ENCODE measurements around the gene SRSF4.

DNA sequence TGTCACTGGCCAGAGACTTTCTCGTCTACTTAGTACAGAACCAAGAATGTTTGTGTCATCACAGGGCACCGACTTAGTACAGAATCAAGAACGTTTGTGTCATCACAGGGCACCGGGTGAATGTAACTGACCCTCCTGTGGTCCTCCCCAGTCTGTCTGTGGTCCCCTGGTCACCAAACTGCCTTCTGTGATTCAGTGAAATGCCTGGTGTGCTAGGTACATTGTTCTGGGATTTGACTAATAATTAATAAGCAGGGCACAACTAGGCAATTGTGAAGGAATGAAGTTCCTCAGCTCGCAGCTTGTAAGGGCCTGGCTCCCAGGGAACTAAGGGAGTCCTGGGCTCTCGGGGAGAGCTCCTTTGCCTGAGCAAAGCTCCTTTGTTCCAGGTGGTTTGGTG, 41.8 kb upstream of the SRSF4 start:
- TF ChIP-seq SIN3A (IDR thresholded peaks at IDR 0.05; ENCODE audit: borderline replicate concordance, low read depth, low read length) (no peak), MXI1 (IDR thresholded peaks at IDR 0.05; ENCODE audit: low read depth, low read length) (no peak), CHD2 (IDR thresholded peaks at IDR 0.05; ENCODE audit: low read length, partially characterized antibody) (no peak), FOXM1 (IDR thresholded peaks at IDR 0.05; ENCODE audit: low read depth) (no peak), RCOR1 (IDR thresholded peaks at IDR 0.05; ENCODE audit: low read length) (no peak), GABPA (IDR thresholded peaks at IDR 0.05; ENCODE audit: low read depth) (no peak)
- TF ChIP-seq, protein P1, sequence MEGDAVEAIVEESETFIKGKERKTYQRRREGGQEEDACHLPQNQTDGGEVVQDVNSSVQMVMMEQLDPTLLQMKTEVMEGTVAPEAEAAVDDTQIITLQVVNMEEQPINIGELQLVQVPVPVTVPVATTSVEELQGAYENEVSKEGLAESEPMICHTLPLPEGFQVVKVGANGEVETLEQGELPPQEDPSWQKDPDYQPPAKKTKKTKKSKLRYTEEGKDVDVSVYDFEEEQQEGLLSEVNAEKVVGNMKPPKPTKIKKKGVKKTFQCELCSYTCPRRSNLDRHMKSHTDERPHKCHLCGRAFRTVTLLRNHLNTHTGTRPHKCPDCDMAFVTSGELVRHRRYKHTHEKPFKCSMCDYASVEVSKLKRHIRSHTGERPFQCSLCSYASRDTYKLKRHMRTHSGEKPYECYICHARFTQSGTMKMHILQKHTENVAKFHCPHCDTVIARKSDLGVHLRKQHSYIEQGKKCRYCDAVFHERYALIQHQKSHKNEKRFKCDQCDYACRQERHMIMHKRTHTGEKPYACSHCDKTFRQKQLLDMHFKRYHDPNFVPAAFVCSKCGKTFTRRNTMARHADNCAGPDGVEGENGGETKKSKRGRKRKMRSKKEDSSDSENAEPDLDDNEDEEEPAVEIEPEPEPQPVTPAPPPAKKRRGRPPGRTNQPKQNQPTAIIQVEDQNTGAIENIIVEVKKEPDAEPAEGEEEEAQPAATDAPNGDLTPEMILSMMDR (IDR thresholded peaks at IDR 0.05), result no peak

Data from SK-N-SH (cell line).